MM.1S (cell line): ENCODE measurements around the gene PIP4K2A.

Experiments
- EZH2 ChIP-seq: fragments of 300-600 bp; sonication (generic); optimal IDR thresholded peaks from 2 replicates; pipeline ENCODE3; 2017; ENCODE audit warnings: low read depth, mild to moderate bottlenecking, antibody characterized with exemption, low read length, mixed read lengths
- EZH2phosphoT487 ChIP-seq: fragments of 300-600 bp; sonication (generic); IDR thresholded peaks from 2 replicates; pipeline ENCODE4 v1.6.1; 2018; ENCODE audit warnings: antibody characterized with exemption, low read length
- TF ChIP-seq, protein P1 (sequence below): fragments of 300-600 bp; sonication (generic); IDR thresholded peaks from 2 replicates; pipeline ENCODE4 v1.5.1; 2016; ENCODE audit warnings: antibody characterized with exemption, low read length, mixed read lengths

DNA sequence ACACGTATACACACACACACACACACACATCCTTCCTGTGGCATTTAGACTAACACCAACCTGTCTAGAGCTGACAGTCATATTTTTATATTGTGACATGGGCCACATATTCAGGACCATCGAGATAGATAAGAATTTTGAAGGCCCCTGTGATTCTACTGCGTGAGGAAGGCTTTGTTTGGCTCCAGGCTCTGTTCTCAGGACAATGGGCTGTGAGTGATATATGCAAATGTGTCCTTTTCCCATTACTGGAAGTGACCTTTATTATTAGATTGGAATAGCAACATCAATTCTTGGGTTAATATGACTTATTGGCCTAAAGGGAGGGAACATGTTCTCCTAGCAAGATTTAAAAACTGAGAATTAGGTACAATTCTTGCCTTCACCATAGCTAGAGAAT is 213.0 kb downstream of the PIP4K2A start:
- TF ChIP-seq, protein P1, sequence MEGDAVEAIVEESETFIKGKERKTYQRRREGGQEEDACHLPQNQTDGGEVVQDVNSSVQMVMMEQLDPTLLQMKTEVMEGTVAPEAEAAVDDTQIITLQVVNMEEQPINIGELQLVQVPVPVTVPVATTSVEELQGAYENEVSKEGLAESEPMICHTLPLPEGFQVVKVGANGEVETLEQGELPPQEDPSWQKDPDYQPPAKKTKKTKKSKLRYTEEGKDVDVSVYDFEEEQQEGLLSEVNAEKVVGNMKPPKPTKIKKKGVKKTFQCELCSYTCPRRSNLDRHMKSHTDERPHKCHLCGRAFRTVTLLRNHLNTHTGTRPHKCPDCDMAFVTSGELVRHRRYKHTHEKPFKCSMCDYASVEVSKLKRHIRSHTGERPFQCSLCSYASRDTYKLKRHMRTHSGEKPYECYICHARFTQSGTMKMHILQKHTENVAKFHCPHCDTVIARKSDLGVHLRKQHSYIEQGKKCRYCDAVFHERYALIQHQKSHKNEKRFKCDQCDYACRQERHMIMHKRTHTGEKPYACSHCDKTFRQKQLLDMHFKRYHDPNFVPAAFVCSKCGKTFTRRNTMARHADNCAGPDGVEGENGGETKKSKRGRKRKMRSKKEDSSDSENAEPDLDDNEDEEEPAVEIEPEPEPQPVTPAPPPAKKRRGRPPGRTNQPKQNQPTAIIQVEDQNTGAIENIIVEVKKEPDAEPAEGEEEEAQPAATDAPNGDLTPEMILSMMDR = no peak
- TF ChIP-seq EZH2 = no peak
- no peak for TF ChIP-seq EZH2phosphoT487
